BE2C (cell line): ENCODE measurements around the gene EIF2S3B.

Experiments used
- DNase-seq: peaks from one replicate; pipeline ENCODE4 v3.0.0-alpha.2; 2020
- H3K27me3 ChIP-seq: fragments of 250-450 bp; sonication (Bioruptor Pico); 2 replicates; pipeline ENCODE4 v1.5.1; 2020; ENCODE audit warnings: mild to moderate bottlenecking
- H3K36me3 ChIP-seq: fragments of 250-450 bp; sonication (Bioruptor Pico); 2 replicates; pipeline ENCODE4 v1.5.1; 2020; ENCODE audit warnings: mild to moderate bottlenecking
- H3K4me1 ChIP-seq: fragments of 250-450 bp; sonication (Bioruptor Pico); 2 replicates; pipeline ENCODE4 v1.5.1; 2020
- H3K4me3 ChIP-seq: 2 replicates; pipeline ENCODE4 v1.5.1; 2011; ENCODE audit warnings: low read depth, low read length
- H3K9me3 ChIP-seq: fragments of 250-450 bp; sonication (Bioruptor Pico); 2 replicates; pipeline ENCODE4 v1.5.1; 2020
- CTCF ChIP-seq: IDR thresholded peaks from 2 replicates; pipeline ENCODE4 v1.5.1; 2012; ENCODE audit warnings: mild to moderate bottlenecking, low read depth, low read length

Gene EIF2S3B

GRCh38 chr12:10512798-10513197 is 7.1 kb downstream of the EIF2S3B start:
- Histone ChIP-seq H3K9me3 (no peaks in the 10 kb centered on the region), H3K27me3 (no peaks in the 10 kb centered on the region), H3K4me3 (no peak overlapping the region), H3K4me1 (no peaks in the 10 kb centered on the region), H3K36me3 (no peaks in the 10 kb centered on the region)
- no peak for TF ChIP-seq CTCF
- DNase-seq, result no peak

- H3K27me3 ChIP-seq, result no peaks in the 10 kb centered on the region
- no peak for TF ChIP-seq CTCF
- H3K36me3 ChIP-seq, result no peaks in the 10 kb centered on the region
- no peak for DNase-seq
- H3K4me1 ChIP-seq, result no peaks in the 10 kb centered on the region
- H3K4me3 ChIP-seq, result no peak overlapping the region
- H3K9me3 ChIP-seq, result no peaks in the 10 kb centered on the region
Observed at GRCh38 chr12:10521555-10521954, 15.9 kb downstream of the EIF2S3B start.

GRCh38 chr12:10528174-10528953 is 22.7 kb downstream of the EIF2S3B start:
- Histone ChIP-seq H3K9me3 (no peaks in the 10 kb centered on the region), H3K27me3 (no peaks in the 10 kb centered on the region), H3K4me1 (no peaks in the 10 kb centered on the region), H3K36me3 (no peaks in the 10 kb centered on the region), H3K4me3 (no peak overlapping the region)
- no peak for DNase-seq
- TF ChIP-seq CTCF, result no peak

- Histone ChIP-seq H3K27me3 (no peaks in the 10 kb centered on the region), H3K4me3 (no peak overlapping the region), H3K9me3 (no peaks in the 10 kb centered on the region), H3K36me3 (no peaks in the 10 kb centered on the region), H3K4me1 (no peaks in the 10 kb centered on the region)
- no peak for DNase-seq
- no peak for TF ChIP-seq CTCF
Observed at GRCh38 chr12:10529603-10530002, 23.9 kb downstream of the EIF2S3B start.

GRCh38 chr12:10537721-10538120 is 32.0 kb downstream of the EIF2S3B start:
- no peaks in the 10 kb centered on the region for H3K36me3 ChIP-seq
- H3K4me1 ChIP-seq, result no peaks in the 10 kb centered on the region
- no peak overlapping the region for H3K4me3 ChIP-seq
- TF ChIP-seq CTCF, result no peak
- no peaks in the 10 kb centered on the region for H3K9me3 ChIP-seq
- H3K27me3 ChIP-seq, result no peaks in the 10 kb centered on the region; the same call in 1 of the 2 replicates
- no peak for DNase-seq

GRCh38 chr12:10540776-10541205 is 35.1 kb downstream of the EIF2S3B start:
- H3K4me3 ChIP-seq, result no peak overlapping the region
- H3K9me3 ChIP-seq, result no peaks in the 10 kb centered on the region
- no peak for TF ChIP-seq CTCF
- DNase-seq, result no peak
- H3K36me3 ChIP-seq, result no peaks in the 10 kb centered on the region
- H3K27me3 ChIP-seq, result no peaks in the 10 kb centered on the region; the same call in 1 of the 2 replicates
- H3K4me1 ChIP-seq, result no peaks in the 10 kb centered on the region
